NCI-H1436 treated with DMSO at 0.1 percent for 48 hours (cell line): ENCODE measurements around the gene POLE2.
"Not testable (repeated sequence)": the region's sequence is repeated elsewhere in the genome, so short reads cannot be mapped to it uniquely, and the experiment has no call there.

ENCODE experiments used
- DNase-seq: peaks from one replicate; lab custom pipeline; 2025; lab: John Stamatoyannopoulos, UW

POLE2 gene

DNA sequence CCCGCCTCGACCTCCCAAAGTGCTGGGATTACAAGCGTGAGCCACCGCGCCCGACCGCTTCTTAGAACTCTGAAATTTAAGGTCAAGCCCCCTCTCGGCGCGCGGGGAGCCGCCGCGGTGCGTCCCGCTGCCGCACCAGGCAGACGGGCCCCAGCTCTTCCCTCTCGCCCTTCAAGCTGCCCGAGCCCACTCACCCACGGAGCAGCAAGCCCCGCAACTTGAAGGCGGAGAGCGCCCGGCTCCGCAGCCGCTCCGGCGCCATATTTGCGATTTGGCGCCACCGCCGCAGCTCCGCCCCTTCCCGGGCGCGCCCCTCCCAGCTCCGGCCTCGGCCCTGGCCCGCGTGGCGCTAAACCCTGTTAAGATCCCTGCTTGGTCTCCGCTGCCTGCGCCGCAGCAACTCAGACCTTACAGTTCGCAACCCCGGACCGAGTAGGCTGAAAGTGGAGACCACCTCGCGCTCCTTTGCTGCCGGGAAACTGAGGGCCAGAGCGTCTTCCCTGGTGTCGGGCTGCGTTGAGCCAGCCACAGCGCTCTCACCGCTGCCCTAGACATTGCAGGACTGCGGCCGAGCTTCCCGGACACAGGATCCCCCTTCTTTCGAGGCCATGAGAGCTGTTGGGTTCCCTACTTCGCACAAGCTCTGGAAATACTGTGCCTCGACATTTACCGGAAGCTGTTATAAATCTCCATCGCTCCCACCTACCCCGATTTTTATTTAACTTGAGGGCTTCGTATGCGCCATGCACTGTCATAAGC lies at the start of gene POLE2:
TSS of gene POLE2 (minus strand) at position 273 of the 759 bp plus-strand sequence. CDS start at position 262, 11 bp downstream.
- DNase-seq, result no peak

DNA sequence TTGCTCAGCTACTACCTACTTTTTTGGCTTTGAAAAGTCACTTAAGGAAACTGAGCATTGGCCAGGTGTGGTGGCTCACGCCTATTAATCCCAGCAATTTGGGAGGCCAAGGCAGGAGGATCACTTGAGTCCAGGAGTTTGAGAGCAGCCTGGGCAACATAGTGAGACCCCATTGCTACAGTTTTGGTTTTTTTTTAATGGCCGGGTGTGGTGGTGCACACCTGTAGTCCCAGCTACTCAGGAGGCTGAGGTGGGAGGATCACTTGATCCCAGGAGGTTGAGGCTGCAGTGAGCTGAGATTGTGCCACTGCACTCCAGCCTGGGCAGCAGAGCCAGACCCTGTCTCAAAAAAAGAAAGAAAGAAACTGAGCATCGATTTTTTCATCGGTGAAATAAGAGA lies 47.7 kb upstream of the POLE2 start:
- DNase-seq, result not testable (repeated sequence)

DNA sequence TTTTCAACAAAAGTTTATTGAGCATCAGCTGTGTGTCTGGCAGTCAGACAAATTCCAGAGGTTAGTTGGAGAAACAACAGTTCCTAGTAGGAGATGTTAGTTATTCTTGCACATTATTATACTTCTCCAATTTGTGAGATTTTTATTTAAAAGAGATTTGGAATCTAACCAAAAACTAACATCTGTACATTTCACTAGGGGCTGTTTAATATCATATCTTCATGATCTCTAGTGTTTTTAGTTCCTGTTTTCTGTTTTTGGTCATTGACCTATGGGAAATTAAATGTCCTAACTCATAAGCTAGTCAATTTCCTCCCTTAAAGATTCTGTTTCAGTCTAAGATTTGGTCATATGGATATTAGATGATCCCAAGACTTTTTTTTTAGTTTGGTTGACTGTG lies 45.8 kb upstream of the POLE2 start:
- DNase-seq, result no peak

- DNase-seq, result no peak
Observed at GRCh38 chr14:49732896-49733295, 44.9 kb upstream of the POLE2 start.

DNA sequence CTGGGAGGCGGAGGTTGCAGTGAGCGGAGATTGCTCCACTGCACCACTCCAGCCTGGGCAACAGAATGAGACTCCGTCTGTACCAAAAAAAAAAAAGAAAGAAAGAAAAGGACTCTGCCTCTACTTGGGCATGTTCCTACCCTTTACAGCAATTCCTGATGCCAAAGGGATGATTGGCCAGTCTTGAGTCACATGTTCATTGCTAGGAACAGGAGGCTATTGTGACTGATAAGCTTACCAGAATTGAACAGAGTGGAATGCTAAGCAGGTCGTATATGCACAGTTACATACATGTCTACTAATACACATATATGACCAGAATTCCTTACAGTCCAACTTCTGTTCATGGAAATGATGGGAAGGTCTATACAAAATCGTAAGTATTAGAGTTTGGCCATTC lies 39.2 kb upstream of the POLE2 start:
- no peak for DNase-seq

DNA sequence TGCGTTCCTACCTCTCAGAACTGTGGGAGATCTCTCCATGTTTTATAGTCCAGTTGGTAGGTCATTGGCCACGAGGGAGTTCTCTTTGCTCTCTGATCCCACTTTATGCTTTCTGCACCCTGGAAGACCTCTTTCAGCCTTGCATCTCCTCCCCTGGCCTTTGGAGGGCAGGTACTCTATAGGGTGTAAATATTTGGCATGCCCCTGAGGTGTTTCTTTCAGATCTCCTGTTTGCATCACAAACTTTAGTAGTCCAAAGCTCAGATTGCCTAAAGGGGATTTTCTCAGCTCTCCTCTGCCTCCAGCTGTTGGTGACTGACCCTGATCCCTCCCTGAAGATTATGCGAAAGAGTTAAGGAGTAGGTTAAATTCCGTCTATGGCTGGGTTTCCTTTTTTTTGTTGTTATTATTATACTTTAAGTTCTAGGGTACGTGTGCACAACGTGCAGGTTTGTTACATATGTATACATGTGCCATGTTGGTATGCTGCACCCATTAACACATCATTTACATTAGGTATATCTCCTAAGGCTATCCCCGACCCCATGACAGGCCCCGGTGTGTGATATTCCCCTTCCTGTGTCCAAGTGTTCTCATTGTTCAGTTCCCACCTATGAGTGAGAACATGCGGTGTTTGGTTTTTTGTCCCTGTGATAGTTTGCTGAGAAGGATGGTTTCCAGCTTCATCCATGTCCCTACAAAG lies 33.9 kb upstream of the POLE2 start:
- not testable (repeated sequence) for DNase-seq

DNA sequence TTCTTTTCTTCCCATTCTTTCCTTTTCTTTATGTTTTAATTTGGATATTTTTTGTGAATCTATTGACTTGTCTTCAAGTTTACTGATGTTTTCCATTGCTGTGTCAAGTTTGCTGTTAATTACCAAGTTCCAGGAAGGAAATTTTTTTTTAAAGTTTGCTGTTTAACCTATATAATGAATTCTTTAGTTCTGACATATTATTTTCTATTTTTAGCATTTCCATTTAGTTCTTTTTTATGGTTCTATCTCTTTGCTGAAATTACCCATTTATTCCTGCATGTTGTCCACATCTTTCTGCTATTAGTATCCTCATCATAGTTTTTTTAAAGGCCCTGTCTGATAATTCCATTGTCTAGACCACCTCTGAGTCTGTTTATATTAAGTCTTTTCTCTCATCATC lies 32.7 kb upstream of the POLE2 start:
- no peak for DNase-seq

- not testable (repeated sequence) for DNase-seq
Observed at GRCh38 chr14:49710993-49711392, 23.0 kb upstream of the POLE2 start.

DNA sequence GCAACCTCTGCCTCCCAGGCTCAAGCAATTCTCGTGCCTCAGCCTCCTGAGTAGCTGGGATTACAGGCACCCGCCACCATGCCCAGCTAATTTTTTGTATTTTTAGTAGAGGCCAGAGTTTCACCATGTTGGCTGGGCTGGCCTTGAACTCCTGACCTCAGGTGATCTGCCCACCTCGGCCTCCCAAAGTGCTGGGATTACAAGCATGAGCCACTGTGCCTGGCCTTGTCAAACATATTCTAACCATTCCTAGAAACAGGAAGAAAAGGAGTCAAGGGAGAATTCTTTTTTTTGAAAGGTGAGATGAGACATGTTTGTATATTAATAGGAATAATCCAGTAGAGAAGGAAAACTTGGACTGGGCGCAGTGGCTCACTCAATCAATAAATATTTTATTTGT lies 16.5 kb upstream of the POLE2 start:
- not testable (repeated sequence) for DNase-seq

GRCh38 chr14:49703965-49704364 lies 16.0 kb upstream of the POLE2 start:
- DNase-seq, result no peak

DNA sequence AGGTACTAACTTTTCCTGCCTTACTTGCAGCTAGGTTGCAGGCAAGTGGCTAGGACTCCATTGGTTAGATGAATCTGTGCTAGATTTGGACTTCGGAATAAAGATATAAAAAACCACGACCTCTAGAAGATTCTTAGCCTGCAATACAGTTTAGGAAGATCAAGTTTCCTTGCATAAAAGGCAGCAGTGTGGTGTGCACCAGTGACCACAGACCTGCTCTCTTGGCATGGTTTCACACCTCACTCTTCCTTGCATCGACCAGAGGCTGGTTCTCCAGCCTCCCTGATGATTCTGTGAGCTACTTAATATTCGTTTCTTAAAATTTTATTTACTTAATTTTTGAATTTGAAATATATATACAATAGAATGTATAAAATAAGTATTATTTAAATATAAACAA lies 14.7 kb upstream of the POLE2 start:
- no peak for DNase-seq

- not testable (repeated sequence) for DNase-seq
Observed at GRCh38 chr14:49693735-49694124, 5.7 kb upstream of the POLE2 start.

- DNase-seq, result peak; percentile 23
Observed at GRCh38 chr14:49692811-49693734, 5.1 kb upstream of the POLE2 start, which contains the start of gene KLHDC1. Gene KLHDC1 (plus strand): TSS chr14:49693120. CDS start chr14:49693195, 75 bp downstream.

GRCh38 chr14:49692193-49692757 lies 4.3 kb upstream of the POLE2 start:
- no peak for DNase-seq

DNA sequence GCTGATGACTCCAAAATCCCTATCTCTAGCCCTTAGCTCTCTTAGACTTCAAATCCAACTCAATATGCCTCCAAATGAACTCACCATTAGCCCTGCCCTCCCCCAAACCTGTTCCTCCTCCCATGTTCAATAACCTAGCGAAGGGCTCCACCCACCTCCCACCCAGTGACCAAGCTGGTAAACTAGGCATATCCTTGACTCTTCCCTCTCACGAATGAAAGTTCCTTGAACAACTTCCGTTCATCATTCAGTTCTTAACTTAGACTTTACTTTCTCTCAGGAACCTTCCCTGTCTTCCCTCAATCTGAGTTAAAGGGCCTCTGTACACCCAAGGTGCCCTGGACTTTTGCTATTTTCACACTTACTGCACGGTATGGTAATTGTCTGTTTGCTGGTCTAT lies 3.0 kb upstream of the POLE2 start:
- no peak for DNase-seq

- no peak for DNase-seq
Observed at GRCh38 chr14:49688701-49689030, 652 bp upstream of the POLE2 start.

- no peak for DNase-seq
Observed at GRCh38 chr14:49686425-49686824, 1.6 kb downstream of the POLE2 start.

- no peak for DNase-seq
Observed at GRCh38 chr14:49679271-49679670, 8.7 kb downstream of the POLE2 start.

DNA sequence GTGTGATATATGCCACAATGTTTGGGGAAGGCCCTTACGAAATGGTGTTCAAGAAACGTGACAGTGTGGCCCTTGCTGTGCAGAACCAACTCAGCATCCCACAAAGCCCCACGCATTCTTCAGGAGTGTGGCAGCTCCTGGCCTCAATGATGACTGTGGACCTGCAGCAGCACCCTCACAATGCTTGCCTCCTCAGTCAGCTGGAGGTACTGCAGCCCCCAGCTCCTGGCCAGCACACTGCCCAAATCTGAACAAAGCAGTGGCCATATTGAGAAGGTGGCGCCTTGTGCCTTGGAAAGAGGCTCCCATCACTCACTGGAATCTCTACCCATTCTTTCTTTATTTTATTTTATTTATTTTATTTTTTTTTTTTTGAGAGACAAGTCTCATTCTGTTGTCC lies 10.4 kb downstream of the POLE2 start:
- DNase-seq, result no peak

DNA sequence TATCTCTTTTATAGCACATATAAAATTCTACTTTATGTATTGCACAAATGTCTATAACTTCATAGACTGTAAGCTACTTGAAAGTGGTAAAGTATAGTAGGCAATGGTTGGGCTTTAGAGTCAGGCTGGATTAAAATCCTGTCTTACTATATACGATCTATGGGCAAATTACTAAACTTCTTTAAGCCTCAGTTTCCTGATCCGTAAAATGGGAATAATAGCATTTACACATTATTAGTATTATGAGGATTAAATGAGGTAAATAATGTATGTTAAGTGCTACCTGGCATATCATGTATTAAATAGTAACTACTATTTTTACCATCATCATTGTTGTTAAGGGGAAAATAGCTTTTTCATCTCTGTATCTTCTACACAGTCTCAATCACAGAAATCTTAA lies 14.4 kb downstream of the POLE2 start:
- no peak for DNase-seq

- DNase-seq, result no peak
Observed at GRCh38 chr14:49670475-49670874, 17.5 kb downstream of the POLE2 start.
